Psoas muscle (tissue), 8 donors: ENCODE results near the gene C2CD2. TPM values are rescaled to one million over a fixed set of nuclear protein-coding genes. Genes with fewer than 3 reads are reported as not detected.
"Not testable (repeated sequence)": the region's sequence is repeated elsewhere in the genome, so short reads cannot be mapped to it uniquely, and the experiment has no call there.

ENCODE experiments used
- ATAC-seq, 4 donors: fragments of 200-7000 bp; cut with Tn5 transposase; one replicate each; pipeline ENCODE4 v1.9.1; 2020; ENCODE audit warnings: moderate library complexity in 3 of 4, mild to moderate bottlenecking in 2 of 4
- DNase-seq, 2 donors: peaks; one replicate each; pipeline ENCODE4 v3.0.0-alpha.2; 2020
- H3K27ac ChIP-seq: fragments of 200-600 bp; one replicate; pipeline ENCODE4 v1.8.0; 2022
- H3K27me3 ChIP-seq, 3 donors: fragments of 200-600 bp in 1 of 3; one replicate each; pipeline versions ENCODE4 v1.6.1 to v1.8.0; 2013 to 2022; ENCODE audit warnings: low read length in 2 of 3, mild to moderate bottlenecking in 2 of 3, moderate library complexity in 1 of 3; ENCODE audit not compliant: insufficient read depth in 3 of 3
- H3K36me3 ChIP-seq, 2 donors: fragments of 200-600 bp in 1 of 2; one replicate each; pipeline versions ENCODE4 v1.6.1 to v1.8.0; 2013 to 2022; ENCODE audit warnings: low read depth in 1 of 2, mild to moderate bottlenecking in 1 of 2, moderate library complexity in 1 of 2; ENCODE audit not compliant: insufficient read depth in 1 of 2
- H3K4me1 ChIP-seq: fragments of 200-600 bp; one replicate; pipeline ENCODE4 v1.8.0; 2022
- H3K4me3 ChIP-seq: fragments of 200-600 bp; one replicate; pipeline ENCODE4 v1.8.0; 2022; ENCODE audit warnings: mild to moderate bottlenecking
- H3K9me3 ChIP-seq: fragments of 200-600 bp; one replicate; pipeline ENCODE4 v1.8.0; 2022
- WGBS, 3 donors: extraction: QIAGEN DNeasy Blood & Tissue Kit; methylation state at CpG; one replicate each; pipeline versions ENCODE4 v1.1.6 to v1.1.7; 2013; 5-methylcytosine and 5-hydroxymethylcytosine counted together
- intact Hi-C, 2 donors: fragments of 100-400 bp; cut with DNase I; formaldehyde crosslinking; loops; one replicate each; pipeline versions ENCODE4 v1.11.0 to v1.14.2; 2022
- polyA plus RNA-seq, 3 donors: library from polyadenylated mRNA; stranded (reverse); fragments of 200-250 nt; gene quantifications; one replicate each; pipeline ENCODE4 v1.2.3, GENCODE V29; 2013
- total RNA-seq, 4 donors: library from RNA; stranded (reverse); fragmentation: NEBNext Ultra II Directional in 2 of 4; extraction: Animal tissue kit (Norgen Biotek cat#: 25700) in 2 of 4; gene quantifications; one replicate each; pipeline versions ENCODE4 v1.2.1 to v1.2.4, GENCODE V29; 2021 to 2023
- TF ChIP-seq, protein P1 (sequence below): fragments of 200-600 bp; IDR thresholded peaks from one replicate; pipeline ENCODE4 v1.8.0; 2022; ENCODE audit warnings: antibody characterized with exemption
- donor health status: healthy with polysubstance abuse.
- donor health status: DM: no; HTN: no; CAD: no; lungs with moderate emphysema.
- donor health status: Bipolar disorder and iron deficiency.
- donor health status: healthy.
- donor health status: DM: yes; HTN: yes; CAD: no.
- donor health status: DM: no; HTN: no; CAD: no.
- donor health status: DM: no; HTN: no; CAD: no.
- donor health status: DM: yes; HTN: yes; CAD: no.

The C2CD2 gene
- total and polyA plus RNA-seq, 7 donors = 1.6 to 6.6 (median 3.2) TPM

DNA sequence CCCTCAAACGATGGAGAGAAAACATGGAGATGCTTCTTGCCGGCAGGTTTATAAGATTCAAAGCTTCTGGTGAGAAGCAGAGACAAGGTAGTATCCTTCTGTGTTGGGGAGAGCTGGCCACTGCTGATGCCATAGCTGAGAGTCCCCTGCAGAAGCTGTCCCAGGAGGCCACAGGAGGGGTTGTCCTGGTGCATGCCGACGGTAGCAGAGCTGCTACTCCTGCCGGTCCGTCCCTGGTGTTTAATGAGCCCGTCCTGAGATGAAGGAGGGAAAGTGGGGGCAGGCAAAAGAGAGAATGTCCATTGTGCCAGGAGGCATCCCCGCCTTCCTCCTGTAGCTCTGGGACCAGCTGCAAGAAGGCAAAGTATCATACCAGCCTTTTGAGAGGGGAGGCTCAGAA is 10.4 kb upstream of the C2CD2 start:
- DNase-seq (no peak), ATAC-seq (no peak)
- no peak overlapping the region for H3K27ac ChIP-seq
- intact Hi-C loops = no loop called here
- H3K9me3 ChIP-seq = no peaks in the 10 kb centered on the region
- no peaks in the 10 kb centered on the region for H3K36me3 ChIP-seq
- H3K4me1 ChIP-seq = no peaks in the 10 kb centered on the region
- 57 to 66% (median 62%) methylated on average over 8 of the region's 8 CpGs for WGBS, 3 donors
- TF ChIP-seq, protein P1, sequence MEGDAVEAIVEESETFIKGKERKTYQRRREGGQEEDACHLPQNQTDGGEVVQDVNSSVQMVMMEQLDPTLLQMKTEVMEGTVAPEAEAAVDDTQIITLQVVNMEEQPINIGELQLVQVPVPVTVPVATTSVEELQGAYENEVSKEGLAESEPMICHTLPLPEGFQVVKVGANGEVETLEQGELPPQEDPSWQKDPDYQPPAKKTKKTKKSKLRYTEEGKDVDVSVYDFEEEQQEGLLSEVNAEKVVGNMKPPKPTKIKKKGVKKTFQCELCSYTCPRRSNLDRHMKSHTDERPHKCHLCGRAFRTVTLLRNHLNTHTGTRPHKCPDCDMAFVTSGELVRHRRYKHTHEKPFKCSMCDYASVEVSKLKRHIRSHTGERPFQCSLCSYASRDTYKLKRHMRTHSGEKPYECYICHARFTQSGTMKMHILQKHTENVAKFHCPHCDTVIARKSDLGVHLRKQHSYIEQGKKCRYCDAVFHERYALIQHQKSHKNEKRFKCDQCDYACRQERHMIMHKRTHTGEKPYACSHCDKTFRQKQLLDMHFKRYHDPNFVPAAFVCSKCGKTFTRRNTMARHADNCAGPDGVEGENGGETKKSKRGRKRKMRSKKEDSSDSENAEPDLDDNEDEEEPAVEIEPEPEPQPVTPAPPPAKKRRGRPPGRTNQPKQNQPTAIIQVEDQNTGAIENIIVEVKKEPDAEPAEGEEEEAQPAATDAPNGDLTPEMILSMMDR = no peak
- H3K4me3 ChIP-seq = no peak overlapping the region
- H3K27me3 ChIP-seq = peaks cover 0 to 16% (median 0%) of the 10 kb centered on the region in 3 donors

- intact Hi-C loops = no loop called here
- TF ChIP-seq, protein P1 = no peak
- Histone ChIP-seq H3K4me1 (peaks cover 13% of the 10 kb centered on the region), H3K27ac (no peak overlapping the region), H3K36me3 (no peaks in the 10 kb centered on the region), H3K4me3 (no peak overlapping the region), H3K27me3 (peaks cover 0 to 16% (median 0%) of the 10 kb centered on the region in 3 donors), H3K9me3 (no peaks in the 10 kb centered on the region)
- DNase-seq = no peak
- ATAC-seq = no peak
- 85 to 90% (median 88%) methylated on average over 11 of the region's 11 CpGs for WGBS, 3 donors
Observed at GRCh38 chr21:41962425-41962966, 8.7 kb upstream of the C2CD2 start.

- ATAC-seq (no peak), DNase-seq (no peak)
- no peak overlapping the region for H3K27ac ChIP-seq
- 69 to 74% (median 72%) methylated on average over 8 of the region's 8 CpGs for WGBS, 3 donors
- peaks cover 21% of the 10 kb centered on the region for H3K4me1 ChIP-seq
- no peak overlapping the region for H3K4me3 ChIP-seq
- no peaks in the 10 kb centered on the region for H3K36me3 ChIP-seq
- H3K27me3 ChIP-seq = peaks cover 0 to 16% (median 0%) of the 10 kb centered on the region in 3 donors
- intact Hi-C loops = no loop called here
- H3K9me3 ChIP-seq = no peaks in the 10 kb centered on the region
- TF ChIP-seq, protein P1 = no peak
Observed at GRCh38 chr21:41961753-41962152, 7.9 kb upstream of the C2CD2 start.

GRCh38 chr21:41961282-41961701 is 7.5 kb upstream of the C2CD2 start:
- 73 to 81% (median 80%) methylated on average over 14 of the region's 14 CpGs for WGBS, 3 donors
- no peaks in the 10 kb centered on the region for H3K9me3 ChIP-seq
- DNase-seq (no peak), ATAC-seq (no peak)
- H3K27ac ChIP-seq = no peak overlapping the region
- no peak overlapping the region for H3K4me3 ChIP-seq
- peaks cover 0 to 16% (median 0%) of the 10 kb centered on the region in 3 donors for H3K27me3 ChIP-seq
- TF ChIP-seq, protein P1 = no peak
- no peaks in the 10 kb centered on the region for H3K36me3 ChIP-seq
- intact Hi-C loops = no loop called here
- H3K4me1 ChIP-seq = peaks cover 21% of the 10 kb centered on the region

DNA sequence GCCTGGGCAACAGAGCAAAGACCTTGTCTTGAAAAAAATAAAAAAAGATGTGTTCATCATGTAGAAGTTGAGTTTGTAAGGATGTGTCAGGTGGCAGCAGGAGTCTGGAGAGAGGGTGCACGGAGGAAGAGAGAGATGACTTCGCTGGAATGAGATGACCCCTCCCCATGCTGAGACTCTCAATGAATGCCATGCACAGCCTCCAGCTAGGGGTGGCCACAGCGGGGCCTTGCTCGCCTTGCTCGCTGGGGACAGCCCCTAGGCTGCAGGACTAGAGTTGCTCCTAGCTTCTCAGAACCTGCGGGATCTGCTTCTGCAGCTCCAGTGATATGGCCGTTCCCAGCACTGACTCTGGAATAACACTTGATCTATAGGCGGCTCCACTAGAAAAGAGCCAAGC is 6.6 kb upstream of the C2CD2 start:
- DNase-seq (no peak), ATAC-seq (no peak)
- WGBS, 3 donors = 88 to 91% (median 89%) methylated on average over 8 of the region's 8 CpGs
- TF ChIP-seq, protein P1 = no peak
- H3K27ac ChIP-seq = no peak overlapping the region
- intact Hi-C loops = no loop called here
- H3K9me3 ChIP-seq = no peaks in the 10 kb centered on the region
- no peak overlapping the region for H3K4me3 ChIP-seq
- peaks cover 21% of the 10 kb centered on the region for H3K4me1 ChIP-seq
- H3K36me3 ChIP-seq = no peaks in the 10 kb centered on the region
- peaks cover 0 to 16% (median 0%) of the 10 kb centered on the region in 3 donors for H3K27me3 ChIP-seq

GRCh38 chr21:41959697-41960096 is 5.9 kb upstream of the C2CD2 start:
- intact Hi-C loops = not testable (repeated sequence)

More at GRCh38 chr21:41959697-41960096, 5.9 kb upstream of the C2CD2 start:
- peaks cover 21% of the 10 kb centered on the region for H3K4me1 ChIP-seq
- H3K9me3 ChIP-seq, H3K36me3 ChIP-seq, H3K27ac ChIP-seq, ATAC-seq, H3K4me3 ChIP-seq, DNase-seq: not testable (repeated sequence)
- H3K27me3 ChIP-seq = peaks cover 0 to 16% (median 0%) of the 10 kb centered on the region in 3 donors
- 81 to 86% (median 85%) methylated on average over 11 of the region's 11 CpGs for WGBS, 3 donors
